Muscle of leg (tissue), 11 donors: ENCODE results near the gene ZNF35. TPM values are rescaled to one million over a fixed set of nuclear protein-coding genes. Genes with fewer than 3 reads are reported as not detected.
"Not testable (repeated sequence)": the region's sequence is repeated elsewhere in the genome, so short reads cannot be mapped to it uniquely, and the experiment has no call there.

Experiments used
- DNase-seq: peaks from one replicate; pipeline ENCODE4 v3.0.0; 2013
- H3K27ac ChIP-seq: one replicate; pipeline ENCODE4 v1.5.1; 2013; ENCODE audit warnings: mild to moderate bottlenecking, low read length, control low read depth
- H3K27me3 ChIP-seq: one replicate; pipeline ENCODE4 v1.6.1; 2013; ENCODE audit warnings: low read length; ENCODE audit not compliant: control insufficient read depth, insufficient read depth
- H3K36me3 ChIP-seq: one replicate; pipeline ENCODE4 v1.6.1; 2013; ENCODE audit warnings: low read length; ENCODE audit not compliant: control insufficient read depth, insufficient read depth
- H3K4me1 ChIP-seq: one replicate; pipeline ENCODE4 v1.6.1; 2013; ENCODE audit warnings: low read length; ENCODE audit not compliant: control insufficient read depth, insufficient read depth
- H3K4me3 ChIP-seq: one replicate; pipeline ENCODE4 v1.5.1; 2013; ENCODE audit warnings: low read length, control low read depth
- H3K9me3 ChIP-seq: replicated peaks from 2 replicates; pipeline ENCODE4 v1.6.1; 2013; ENCODE audit warnings: low read depth, low read length; ENCODE audit not compliant: control insufficient read depth
- WGBS: methylation state at CpG from one replicate; pipeline ENCODE4 v1.1.5; 2013; ENCODE audit warnings: missing lambda C conversion rate; ENCODE audit not compliant: insufficient coverage; 5-methylcytosine and 5-hydroxymethylcytosine counted together
- polyA plus RNA-seq, 8 donors: library from polyadenylated mRNA; unstranded; fragments of 120-200 nt; gene quantifications; one replicate each; pipeline versions ENCODE4 v1.2.1 to v1.2.3, GENCODE V29; 2013; ENCODE audit warnings: inconsistent platforms in 1 of 8, low replicate concordance in 1 of 8; ENCODE audit not compliant: insufficient read length in 8 of 8, insufficient read depth in 1 of 8
- total RNA-seq: library from RNA; stranded (reverse); fragments of 120-200 nt; gene quantifications from one replicate; pipeline ENCODE4 v1.2.4, GENCODE V29; 2013

The ZNF35 gene
- total and polyA plus RNA-seq, 9 donors = 5.2 to 10.1 (median 5.8) TPM

DNA sequence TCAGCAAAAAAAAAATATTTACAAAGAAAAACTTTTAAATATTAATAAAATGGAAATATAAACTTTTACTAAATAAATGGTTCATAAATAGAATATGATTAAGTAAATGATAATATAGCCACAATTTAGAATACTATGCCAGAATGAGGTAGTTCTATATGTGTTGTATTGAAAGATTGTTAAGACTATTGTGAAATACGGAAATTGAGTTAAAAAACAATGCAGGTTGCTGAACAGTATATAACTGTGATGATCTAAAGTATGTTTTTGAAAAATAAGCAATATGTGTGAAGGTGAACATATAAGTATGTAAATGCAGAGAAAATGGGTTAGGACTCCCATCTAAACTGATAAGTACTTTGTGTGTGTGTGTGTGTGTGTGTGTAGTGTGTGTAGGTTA, 1.2 kb downstream of the ZNF35 start:
- Histone ChIP-seq H3K27ac (no peak overlapping the region), H3K9me3 (peaks cover 5% of the 10 kb centered on the region), H3K4me3 (no peak overlapping the region), H3K4me1 (no peaks in the 10 kb centered on the region), H3K27me3 (no peaks in the 10 kb centered on the region), H3K36me3 (peaks cover 34% of the 10 kb centered on the region)
- 83% methylated on average over 1 of the region's 1 CpG for WGBS
- DNase-seq = no peak

DNA sequence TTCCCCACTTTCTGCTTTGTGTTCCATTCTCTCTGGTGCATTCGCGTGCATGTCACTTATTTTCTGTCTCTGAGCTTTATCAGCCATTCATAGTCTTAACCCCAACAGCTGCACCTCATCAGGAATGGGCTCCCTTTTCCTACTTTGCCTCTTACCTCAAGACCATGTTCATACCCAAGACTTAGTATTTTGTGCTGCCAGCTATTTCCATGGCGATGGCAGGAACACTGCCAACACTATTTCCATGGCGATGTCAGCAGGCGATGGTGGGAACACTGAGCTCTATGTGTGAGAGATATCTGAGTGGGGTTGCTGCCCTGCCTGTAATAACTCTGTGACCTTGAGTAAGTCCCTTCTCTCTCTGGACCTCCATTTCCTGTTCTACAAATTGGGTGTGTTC, 5.5 kb downstream of the ZNF35 start:
- Histone ChIP-seq H3K27ac (no peak overlapping the region), H3K4me3 (no peak overlapping the region)

DNA sequence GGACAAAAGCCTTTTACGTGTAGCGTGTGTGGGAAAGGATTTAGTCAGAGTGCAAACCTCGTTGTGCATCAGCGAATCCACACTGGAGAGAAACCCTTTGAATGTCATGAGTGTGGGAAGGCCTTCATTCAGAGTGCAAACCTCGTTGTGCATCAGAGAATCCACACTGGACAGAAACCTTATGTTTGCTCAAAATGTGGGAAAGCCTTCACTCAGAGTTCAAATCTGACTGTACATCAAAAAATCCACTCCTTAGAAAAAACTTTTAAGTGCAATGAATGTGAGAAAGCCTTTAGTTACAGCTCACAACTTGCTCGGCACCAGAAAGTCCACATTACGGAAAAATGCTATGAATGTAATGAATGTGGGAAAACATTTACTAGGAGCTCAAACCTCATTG, 10.5 kb downstream of the ZNF35 start:
- Histone ChIP-seq H3K27me3 (no peaks in the 10 kb centered on the region), H3K27ac (no peak overlapping the region), H3K9me3 (peaks cover 16% of the 10 kb centered on the region), H3K4me3 (no peak overlapping the region), H3K36me3 (peaks cover 47% of the 10 kb centered on the region), H3K4me1 (no peaks in the 10 kb centered on the region)
- 93% methylated on average over 4 of the region's 7 CpGs for WGBS
- no peak for DNase-seq

More for the DNA sequence above, 5.5 kb downstream of the ZNF35 start:
- WGBS = 87% methylated on average over 2 of the region's 5 CpGs
- peak; percentile 3 for DNase-seq
- Histone ChIP-seq H3K9me3 (peaks cover 12% of the 10 kb centered on the region), H3K27me3 (no peaks in the 10 kb centered on the region), H3K36me3 (peaks cover 59% of the 10 kb centered on the region), H3K4me1 (no peaks in the 10 kb centered on the region)

DNA sequence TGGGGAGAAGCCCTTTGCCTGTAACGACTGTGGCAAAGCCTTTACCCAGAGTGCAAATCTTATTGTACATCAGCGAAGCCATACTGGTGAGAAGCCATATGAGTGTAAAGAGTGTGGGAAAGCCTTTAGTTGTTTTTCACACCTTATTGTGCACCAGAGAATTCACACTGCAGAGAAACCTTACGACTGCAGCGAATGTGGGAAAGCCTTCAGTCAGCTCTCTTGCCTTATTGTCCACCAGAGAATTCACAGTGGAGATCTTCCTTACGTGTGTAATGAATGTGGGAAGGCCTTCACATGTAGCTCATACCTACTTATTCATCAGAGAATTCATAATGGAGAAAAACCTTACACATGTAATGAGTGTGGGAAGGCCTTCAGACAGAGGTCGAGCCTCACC, 10.9 kb downstream of the ZNF35 start:
- H3K27me3 ChIP-seq = no peaks in the 10 kb centered on the region
- H3K27ac ChIP-seq = no peak overlapping the region
- H3K4me1 ChIP-seq = no peaks in the 10 kb centered on the region
- H3K9me3 ChIP-seq = peaks cover 14% of the 10 kb centered on the region
- peaks cover 44% of the 10 kb centered on the region for H3K36me3 ChIP-seq
- DNase-seq = no peak
- no CpG with 5 or more reads among the region's 6 CpGs for WGBS
- no peak overlapping the region for H3K4me3 ChIP-seq

DNA sequence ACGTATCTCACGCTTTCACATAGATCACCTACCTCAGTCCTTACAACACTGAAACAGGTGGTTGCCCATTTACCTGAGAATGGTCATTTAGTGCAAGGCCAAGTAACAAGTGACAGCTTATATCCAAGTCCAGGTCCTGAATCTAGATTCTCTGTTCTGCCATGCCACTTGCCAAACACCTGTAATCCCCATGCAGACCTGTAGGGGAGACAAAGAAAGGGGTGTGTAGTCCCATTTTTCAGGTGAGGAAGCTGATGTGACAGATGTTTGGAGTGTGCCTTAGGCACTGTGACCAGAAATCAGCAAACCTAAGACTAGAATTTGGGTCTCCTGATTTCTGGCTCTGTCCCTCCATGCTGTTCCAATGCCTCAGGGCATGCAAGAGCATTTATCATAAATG, 12.7 kb downstream of the ZNF35 start:
- WGBS = 100% methylated on average over 2 of the region's 2 CpGs
- Histone ChIP-seq H3K4me1 (no peaks in the 10 kb centered on the region), H3K27ac (no peak overlapping the region), H3K36me3 (peaks cover 41% of the 10 kb centered on the region), H3K9me3 (peaks cover 14% of the 10 kb centered on the region), H3K27me3 (no peaks in the 10 kb centered on the region), H3K4me3 (no peak overlapping the region)
- no peak for DNase-seq

DNA sequence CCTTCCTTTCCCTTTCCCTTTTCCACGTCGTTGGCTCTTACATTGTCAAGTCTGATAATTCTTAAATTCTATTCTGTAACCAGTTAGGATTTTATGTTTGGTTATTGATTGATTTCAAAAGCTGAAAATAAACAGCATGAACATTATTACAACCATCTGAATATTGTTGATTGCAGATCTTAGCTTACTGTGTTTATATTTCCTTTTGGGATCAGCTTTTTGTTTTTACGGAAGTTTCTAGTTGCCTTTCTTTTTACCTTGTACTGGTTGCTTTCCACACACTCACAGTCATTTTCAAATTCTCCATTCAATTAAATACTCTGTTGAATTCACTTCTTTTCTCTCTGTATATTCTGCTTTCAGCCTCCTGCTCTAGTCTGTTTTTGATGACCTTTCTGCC, 16.6 kb downstream of the ZNF35 start:
- H3K36me3 ChIP-seq = peaks cover 8% of the 10 kb centered on the region
- H3K9me3 ChIP-seq = no peaks in the 10 kb centered on the region
- no peak overlapping the region for H3K27ac ChIP-seq
- no CpG with 5 or more reads among the region's 3 CpGs for WGBS
- DNase-seq = no peak
- H3K27me3 ChIP-seq = no peaks in the 10 kb centered on the region
- no peak overlapping the region for H3K4me3 ChIP-seq
- no peaks in the 10 kb centered on the region for H3K4me1 ChIP-seq

DNA sequence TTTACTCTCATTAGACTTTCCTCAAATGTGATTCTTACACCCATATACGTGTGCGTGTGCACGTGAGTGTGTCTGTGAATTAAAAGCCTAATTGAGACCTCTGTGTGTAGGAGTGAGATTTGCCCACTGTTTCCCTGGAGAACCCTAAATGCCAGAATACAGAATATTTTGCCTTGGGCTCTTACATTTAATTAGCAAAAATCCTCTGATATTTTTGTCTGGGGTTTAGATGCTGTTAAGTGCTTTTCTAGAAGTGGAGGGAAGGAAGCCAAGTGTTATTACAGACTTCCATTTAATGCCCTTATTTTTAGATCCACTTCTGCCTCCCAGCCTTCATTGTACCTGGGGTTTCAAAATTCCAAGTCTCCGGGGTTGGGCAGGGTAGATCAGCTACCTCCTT, 17.8 kb downstream of the ZNF35 start:
- Histone ChIP-seq H3K9me3 (no peaks in the 10 kb centered on the region), H3K27ac (no peak overlapping the region), H3K27me3 (no peaks in the 10 kb centered on the region), H3K36me3 (peaks cover 1% of the 10 kb centered on the region), H3K4me1 (no peaks in the 10 kb centered on the region), H3K4me3 (no peak overlapping the region)
- no peak for DNase-seq
- WGBS = 100% methylated on average over 1 of the region's 4 CpGs

DNA sequence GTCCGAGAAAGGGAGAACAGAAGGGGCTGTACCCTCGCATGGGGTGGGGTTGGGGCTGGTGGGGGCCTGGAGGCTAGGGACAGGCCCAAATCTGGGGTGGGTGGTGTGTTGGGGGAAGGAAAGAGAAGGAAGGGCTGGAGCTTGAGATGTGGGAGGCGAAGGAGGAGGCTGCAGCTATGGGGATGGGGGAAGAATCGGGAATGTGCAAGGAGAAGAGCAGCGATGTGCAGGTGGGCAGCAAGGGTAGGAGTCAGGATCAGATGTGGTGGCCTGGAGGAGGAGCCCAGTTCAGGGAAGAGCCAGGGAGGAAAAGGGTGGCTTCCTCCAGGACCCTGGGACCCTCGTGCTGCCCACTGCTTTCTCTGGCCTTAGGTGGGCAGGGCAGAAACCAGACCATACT, 21.2 kb downstream of the ZNF35 start:
- H3K27me3 ChIP-seq = no peaks in the 10 kb centered on the region
- H3K9me3 ChIP-seq = peaks cover 2% of the 10 kb centered on the region
- H3K27ac ChIP-seq = no peak overlapping the region
- no peaks in the 10 kb centered on the region for H3K36me3 ChIP-seq
- H3K4me3 ChIP-seq = no peak overlapping the region
- 88% methylated on average over 5 of the region's 6 CpGs for WGBS
- no peak for DNase-seq
- H3K4me1 ChIP-seq = no peaks in the 10 kb centered on the region

DNA sequence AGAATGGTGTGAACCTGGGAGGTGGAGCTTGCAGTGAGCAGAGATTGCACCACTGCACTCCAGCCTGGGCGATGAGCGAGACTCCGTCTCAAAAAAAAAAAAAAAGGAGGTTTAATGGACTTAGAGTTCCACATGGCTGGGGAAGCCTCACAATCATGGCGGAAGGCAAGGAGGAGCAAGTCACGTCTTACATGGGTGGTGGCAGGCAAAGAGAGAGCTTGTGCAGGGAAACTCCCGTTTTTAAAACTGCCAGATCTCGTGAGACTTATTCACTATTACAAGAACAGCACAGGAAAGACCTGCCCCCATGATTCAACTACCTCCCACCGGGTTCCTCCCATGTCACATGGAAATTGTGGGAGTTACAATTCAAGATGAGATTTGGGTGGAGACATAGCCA, 24.9 kb downstream of the ZNF35 start:
- H3K4me3 ChIP-seq, H3K27me3 ChIP-seq, H3K9me3 ChIP-seq, H3K27ac ChIP-seq, DNase-seq, H3K36me3 ChIP-seq, H3K4me1 ChIP-seq: not testable (repeated sequence)
- no CpG with 5 or more reads among the region's 8 CpGs for WGBS

DNA sequence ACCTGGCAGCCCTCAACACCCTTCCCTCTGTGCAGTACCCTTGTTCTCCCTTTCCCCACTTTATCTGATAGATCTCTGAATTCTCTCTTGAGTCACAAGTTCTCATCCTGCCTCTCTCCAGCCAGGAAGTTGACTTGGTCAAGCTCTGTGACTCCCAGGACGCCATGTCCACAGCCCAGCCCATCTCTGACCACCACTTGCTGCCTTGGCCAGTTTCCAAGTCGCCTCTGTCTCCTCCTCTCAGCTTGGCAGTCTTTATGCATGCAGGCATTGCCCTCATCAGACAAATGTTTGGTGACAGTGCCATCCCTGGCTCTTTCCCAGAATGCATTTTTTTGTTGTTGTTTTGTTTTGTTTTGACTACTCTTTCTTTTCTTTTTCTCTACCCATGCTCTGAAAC, 25.7 kb downstream of the ZNF35 start:
- WGBS = 63% methylated on average over 1 of the region's 2 CpGs
- H3K4me1 ChIP-seq = no peaks in the 10 kb centered on the region
- H3K27me3 ChIP-seq = no peaks in the 10 kb centered on the region
- no peak overlapping the region for H3K27ac ChIP-seq
- no peaks in the 10 kb centered on the region for H3K36me3 ChIP-seq
- peaks cover 9% of the 10 kb centered on the region for H3K9me3 ChIP-seq
- no peak overlapping the region for H3K4me3 ChIP-seq
- no peak for DNase-seq

DNA sequence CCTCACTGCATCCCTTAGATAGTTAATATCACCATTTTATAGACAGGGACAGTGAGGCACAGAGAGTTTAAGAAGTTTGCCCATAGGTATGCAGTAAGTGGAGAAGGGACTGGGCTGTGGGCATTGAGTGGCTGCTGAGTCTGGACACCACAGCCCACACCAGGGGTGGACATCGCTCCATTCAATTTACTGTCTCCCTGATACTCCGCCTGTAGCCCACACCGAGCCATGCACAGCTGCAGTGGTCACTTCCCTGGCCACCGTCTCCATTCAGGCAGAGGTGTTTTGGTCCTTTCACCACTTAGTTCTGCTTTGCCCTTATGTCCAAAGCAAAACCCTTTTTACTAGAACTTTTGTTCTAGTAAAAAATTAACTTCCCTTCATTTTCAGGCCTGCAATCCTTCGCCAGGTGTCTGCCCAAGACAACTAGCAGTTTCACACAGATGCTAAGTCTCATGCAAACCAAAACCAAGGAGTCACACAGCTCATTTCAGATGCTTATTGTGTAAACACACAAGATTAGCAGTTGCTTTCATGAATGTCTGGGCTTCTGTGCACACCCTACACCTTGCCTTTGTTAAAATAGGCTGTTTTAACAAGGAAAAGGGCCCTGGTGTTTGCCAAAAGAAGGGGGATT, 30.1 kb downstream of the ZNF35 start:
- H3K27me3 ChIP-seq = no peaks in the 10 kb centered on the region
- no peak for DNase-seq
- no peaks in the 10 kb centered on the region for H3K36me3 ChIP-seq
- H3K4me3 ChIP-seq = no peak overlapping the region
- peaks cover 31% of the 10 kb centered on the region for H3K9me3 ChIP-seq
- H3K4me1 ChIP-seq = no peaks in the 10 kb centered on the region
- H3K27ac ChIP-seq = no peak overlapping the region
- 93% methylated on average over 5 of the region's 5 CpGs for WGBS
